ENCODE measurements around the gene WDR5.

The WDR5 gene

DNA sequence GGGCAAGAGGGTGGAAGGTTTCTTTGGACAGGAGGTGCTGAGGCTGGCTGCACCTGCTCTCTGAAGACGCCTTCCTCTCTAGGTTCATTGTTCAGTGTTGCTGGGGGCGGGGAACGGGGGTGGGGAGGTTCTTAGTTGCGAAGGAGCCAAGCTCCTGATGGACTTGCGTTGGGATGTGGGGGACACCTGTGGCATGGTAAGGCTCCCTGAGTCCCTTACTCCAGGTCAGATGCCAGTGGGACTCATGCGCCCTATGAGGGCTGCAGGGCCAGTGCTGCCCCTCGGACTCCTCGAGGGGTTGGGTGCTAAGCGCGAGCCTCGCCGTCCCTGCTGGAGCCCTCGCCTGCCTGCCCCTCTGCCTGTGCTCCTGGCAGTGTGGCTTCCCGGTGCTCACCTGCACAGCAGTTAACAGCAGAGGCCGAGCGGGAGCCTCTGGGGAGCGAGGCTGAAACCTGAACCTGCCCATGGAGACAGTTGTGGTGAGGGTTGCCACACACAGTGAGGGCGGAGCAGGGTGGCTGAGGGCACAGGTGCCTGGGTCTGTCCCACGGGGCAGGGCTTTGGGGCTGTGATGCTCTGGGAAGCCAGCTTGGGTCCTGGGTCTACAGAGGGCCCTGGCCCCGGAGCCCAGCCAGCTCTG lies 23.0 kb downstream of the WDR5 start:
- no peak for DNase-seq (ENCODE audit: low read depth)

DNA sequence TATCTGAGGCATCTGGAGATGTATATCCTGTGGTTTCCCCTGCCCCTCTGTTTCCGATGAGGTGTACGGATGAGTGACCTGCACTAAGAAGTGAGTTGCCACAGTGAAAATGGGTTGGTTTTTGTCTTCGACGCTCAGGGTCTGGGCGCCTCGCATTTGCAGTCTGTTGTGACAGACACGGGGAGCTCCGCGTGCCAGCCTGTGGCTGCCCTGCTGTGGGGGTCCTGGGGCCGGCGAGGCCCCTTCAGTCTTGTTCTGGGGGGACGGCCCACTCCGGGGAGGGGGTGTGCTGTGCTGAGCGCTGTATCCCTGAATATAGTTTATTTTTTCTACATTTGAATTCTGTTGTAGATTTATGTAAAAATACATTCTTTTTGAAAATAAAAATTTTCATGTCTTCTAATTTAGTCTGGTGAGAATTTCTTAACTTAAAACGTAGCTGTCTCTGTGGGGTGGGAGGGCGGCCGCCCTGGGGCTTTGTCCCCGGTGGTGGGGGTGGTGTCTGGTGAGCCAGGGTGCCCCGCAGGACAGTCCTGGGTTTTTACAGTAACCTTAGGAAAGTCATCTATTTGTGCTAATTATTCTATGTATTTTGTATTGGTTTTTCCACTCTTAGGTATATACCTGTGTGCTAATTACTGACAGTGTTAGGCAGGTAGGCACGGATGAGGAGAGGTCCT lies 23.8 kb downstream of the WDR5 start:
- DNase-seq (ENCODE audit: low read depth): no peak

DNA sequence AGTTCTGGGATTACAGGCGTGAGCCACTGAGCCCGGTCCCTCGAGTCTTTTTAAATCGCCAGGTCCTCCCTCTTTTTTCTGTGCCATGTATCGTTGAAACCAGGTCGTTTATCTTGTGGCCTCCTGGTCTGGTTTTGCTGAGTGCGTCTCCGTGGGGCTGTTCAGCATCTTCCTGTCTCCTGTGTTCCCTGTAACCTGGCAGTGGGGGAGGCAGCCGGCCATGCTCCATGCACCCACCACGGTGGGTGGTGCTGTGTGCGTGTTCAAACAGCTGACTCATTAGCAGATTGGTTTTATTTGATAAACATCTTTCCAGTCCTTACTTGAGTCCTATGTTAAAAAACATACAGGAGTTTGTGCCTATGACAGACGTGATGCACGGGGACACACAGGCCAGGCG lies 25.8 kb downstream of the WDR5 start:
- no peak for DNase-seq (ENCODE audit: low read depth)

DNA sequence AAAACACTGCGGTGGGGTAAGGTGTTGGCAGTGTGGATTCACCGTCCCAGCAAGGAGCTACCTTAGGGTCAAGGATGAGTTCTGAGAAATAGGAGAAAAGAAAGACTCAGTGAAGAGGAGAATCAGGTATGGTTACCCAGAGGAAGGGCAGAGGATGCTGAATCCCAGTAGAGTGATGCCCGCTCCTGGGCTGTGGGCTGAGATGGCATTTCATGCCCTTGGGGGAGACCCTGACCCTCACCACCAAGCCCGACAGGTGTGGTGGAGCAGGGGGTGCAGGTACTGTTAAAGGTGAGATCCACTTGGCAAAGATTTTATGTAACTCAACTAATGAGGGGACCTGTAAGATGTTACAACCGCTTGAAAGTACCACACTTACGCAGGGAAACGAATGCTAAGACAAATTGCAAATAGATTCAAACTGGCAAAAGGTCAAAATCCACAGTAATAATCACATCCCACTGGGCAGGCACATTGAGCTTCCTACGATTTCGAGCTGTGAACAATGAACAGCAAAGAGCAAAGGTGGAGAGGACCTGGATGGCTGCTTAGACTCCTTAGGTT lies 26.4 kb downstream of the WDR5 start:
- DNase-seq (ENCODE audit: low read depth): no peak

DNA sequence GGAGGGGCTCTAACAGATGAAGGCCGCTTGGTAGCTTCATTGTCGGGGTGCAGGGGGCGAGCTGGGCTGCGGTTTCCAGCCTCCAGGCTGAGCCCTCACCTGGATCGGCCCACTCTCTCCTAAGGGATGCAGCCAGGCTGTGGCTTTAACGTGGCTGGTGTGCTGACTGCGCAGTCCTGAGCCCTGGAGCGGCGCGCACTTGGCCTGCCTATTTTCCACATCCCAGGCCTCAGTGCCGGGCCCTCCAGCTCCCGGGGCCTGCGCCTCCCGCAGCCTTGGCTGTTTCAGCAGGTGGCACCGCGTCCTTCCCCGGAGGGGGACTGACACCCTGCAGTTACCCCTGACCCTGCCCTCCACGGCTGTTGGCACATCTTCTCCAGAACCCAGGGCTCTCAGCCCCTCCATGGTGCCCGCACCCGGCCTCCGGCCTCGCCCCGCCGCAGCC lies 27.1 kb downstream of the WDR5 start:
- no peak for DNase-seq (ENCODE audit: low read depth)

DNA sequence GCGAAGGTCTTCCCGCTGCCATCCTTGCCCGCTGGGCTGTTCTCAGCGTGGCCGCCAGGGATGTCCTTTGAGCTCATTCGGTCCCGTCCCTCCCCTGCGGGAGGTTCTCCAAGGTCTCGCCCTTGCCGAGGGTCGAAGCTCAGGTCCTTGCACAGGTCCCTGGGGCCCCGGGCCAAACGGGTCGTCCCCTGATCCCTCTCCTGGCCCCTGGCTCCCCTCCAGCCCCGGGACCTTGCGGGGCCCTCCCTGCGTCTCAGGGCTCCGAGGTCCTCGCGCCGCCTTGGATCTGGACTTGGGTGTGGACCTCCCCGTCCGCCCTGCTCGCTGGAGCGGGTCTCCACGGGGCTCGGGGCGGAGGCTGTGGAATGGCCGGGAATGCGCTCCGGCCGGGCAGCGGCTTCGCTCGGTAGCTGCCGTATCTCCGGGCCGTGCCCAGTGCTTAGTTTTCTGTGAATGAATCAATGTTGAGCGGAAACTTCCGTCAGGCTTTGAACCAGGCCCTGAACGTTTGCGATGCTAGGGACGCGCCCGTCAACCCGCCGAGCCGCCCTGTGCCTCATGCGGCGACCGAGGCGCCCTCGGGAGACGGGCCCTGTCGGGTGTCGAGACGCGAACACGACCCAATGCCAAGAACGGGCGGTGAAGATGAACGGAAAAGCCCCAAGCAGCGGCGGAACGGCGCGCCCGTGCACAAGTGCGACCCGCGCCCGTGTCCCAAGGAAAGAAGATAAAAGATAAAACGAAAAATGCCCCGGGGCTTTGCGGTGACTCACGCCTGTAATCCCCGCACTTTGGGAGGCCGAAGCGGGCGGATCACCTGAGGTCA lies 27.7 kb downstream of the WDR5 start:
- peak; percentile 51 for DNase-seq (ENCODE audit: low read depth)

DNA sequence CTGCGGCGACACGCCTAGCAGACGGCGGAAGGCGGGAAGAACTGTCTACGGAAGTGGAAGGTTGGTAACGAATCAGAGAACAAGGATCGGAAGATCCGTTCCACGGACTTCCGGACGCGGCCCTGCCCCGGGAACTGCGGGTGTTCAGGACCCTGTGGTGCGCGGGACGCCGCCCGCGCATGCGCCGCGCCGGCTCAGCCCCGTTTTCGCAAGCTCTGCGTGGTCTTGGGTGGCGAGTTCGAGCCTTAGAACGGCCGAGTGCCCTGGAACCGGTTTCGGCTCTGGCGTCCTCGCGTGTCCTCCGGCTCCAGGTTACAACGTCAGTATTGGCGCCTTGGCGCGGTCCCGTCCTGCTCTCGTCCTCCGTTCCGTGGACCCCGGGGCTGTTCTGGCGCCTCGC lies 29.0 kb downstream of the WDR5 start:
- no peak for DNase-seq (ENCODE audit: low read depth)

DNA sequence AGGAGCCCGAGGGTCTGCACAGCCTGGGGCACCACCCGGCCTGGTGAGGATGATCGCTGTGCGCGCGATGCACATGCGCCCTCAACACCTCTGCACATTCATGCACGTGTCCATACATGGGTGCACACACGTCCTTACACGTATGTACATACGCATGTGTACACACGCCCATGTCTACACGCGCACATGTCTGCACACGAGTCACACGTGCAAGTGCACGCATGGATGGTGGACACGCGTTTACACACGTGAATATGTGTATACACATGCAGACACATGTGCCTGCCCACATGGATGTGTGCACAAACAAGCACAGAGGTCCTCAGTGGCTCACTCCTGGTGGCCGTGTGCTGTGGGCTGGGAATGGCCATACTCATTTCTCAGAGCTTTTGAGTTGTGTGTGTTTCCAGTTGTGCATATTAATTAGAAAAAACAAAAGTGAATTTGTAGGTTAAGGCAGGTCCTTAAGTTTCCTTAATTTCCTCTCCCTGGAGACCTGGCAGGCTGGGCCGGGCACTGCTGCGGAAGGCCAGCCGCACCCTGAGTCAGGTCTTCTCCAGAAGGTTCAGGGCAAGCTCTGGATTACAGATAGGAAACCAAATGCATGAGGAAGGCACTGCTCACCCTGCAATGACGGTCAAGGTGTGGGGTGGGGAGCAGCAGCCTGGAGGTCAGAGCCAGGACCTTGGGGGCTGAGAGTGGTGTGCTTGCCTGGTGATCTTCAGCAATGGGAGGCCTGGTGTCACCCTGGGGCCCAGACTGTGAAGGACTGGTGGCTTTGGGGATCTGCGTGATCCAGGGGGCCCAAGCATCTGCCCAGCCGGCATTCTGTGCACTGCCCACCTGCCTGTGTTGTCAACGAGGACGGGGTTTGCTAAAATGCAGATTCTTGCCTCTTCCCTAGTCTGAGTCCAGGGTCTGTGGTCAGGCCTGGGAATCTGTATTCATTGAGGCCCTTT lies 29.8 kb downstream of the WDR5 start:
- DNase-seq (ENCODE audit: low read depth): no peak

DNA sequence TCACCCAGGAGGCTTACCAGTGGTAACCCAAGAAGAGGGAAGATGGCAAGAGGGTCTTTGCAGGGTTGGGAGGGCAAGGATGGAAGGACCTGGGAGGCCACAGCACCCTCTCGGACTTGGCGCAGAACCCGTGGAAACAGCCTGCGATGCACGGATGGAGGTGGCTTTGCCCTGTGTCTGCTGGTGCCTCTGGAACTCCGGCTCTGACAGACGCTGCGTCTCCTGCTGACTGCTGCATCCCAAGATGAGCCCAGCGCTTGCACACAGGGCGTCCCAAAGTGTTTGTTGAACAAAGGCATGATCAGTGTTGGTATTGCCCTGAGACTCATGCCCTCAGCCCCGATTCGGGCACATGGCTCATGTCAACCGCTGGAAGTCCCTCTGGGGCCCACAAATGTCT lies 30.5 kb downstream of the WDR5 start:
- DNase-seq (ENCODE audit: low read depth): no peak

DNA sequence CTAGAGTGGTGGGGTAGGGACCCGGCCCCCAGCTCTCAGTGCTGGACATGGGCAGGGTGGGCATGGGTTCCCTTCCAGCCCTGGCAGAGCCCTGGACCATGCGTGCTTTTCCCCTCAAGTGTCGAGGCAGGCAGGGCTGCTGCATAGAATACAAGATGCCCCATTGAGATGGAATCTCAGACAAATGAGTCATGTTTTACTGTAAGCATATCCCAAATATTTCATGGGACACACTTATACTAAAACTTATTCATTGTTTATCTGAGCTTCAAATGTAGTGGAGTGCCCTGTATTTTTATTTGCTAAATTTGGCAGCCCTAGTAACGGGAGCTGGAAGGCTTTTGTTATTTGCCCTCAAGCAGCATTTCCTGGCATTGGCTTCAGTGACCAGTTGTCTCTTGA lies 31.6 kb downstream of the WDR5 start:
- no peak for DNase-seq (ENCODE audit: low read depth)

DNA sequence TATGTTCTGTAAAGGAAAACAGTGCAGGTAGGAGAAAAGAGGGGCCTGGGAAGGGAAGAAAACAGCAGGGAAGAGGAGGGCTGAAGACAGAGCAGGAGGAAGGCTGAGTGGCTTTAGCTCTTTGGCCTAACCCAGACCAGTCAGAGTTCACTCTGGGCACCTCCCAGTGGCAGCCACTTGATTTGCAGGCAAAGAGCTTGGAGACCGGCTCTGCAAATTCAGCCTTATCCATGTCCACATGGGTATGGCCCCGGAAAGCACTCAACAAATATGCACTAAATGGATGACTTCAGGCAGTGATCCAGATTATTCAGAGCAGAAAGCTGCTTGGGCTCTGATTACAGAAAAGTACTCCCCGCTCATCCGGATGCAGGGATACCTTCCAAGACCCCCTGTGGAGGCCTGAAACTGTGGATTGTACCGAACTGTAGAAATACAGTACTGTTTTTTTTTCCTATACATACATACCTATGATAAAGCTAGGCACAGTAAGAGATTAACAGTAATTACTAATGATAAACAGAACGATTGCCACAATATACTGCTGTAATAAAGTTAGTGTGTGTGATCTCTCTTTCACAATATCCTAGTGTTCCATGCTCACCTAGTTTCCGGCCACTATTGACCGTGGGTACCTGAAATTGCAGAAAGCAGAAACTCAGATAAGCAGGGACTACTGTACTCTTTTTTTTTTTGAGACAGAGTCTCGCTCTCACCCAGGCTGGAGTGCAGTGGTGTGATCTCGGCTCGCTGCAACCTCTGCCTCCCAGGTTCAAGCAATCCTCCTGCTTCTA lies 33.1 kb downstream of the WDR5 start:
- DNase-seq (ENCODE audit: low read depth): no peak

DNA sequence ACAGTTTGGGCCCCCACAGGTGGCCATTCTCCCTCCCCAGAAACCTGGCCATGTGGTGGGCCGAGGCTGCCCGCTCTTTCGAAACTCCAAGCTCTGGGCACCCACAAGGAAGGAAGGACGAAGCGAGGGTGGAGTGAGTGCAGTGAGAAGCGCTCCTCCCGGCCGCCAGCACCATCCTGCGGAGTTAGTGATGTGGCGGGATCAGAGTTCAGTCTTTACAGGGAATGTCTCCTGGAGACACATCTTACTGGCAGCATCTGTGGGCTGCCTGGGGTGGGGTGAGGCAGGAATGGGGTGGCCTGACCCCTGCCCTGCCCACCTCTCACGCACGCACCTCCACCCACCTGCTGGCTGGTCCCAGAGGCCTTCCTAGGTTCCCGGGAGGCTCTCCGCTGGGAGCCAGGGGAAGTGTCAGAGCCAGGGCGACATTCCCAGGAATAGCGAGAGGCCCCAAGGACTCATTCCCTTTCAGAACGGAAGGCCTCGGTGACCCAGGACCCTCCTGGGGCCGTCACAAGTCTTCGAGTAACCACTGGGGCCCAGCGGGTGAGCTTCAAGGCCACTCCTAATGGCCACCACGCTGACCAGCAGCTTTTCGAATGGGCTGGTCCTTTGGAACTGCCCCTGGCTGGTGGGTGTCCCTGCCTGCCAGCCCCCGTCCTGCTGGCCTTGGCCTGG lies 34.0 kb downstream of the WDR5 start:
- no peak for DNase-seq (ENCODE audit: low read depth)

DNA sequence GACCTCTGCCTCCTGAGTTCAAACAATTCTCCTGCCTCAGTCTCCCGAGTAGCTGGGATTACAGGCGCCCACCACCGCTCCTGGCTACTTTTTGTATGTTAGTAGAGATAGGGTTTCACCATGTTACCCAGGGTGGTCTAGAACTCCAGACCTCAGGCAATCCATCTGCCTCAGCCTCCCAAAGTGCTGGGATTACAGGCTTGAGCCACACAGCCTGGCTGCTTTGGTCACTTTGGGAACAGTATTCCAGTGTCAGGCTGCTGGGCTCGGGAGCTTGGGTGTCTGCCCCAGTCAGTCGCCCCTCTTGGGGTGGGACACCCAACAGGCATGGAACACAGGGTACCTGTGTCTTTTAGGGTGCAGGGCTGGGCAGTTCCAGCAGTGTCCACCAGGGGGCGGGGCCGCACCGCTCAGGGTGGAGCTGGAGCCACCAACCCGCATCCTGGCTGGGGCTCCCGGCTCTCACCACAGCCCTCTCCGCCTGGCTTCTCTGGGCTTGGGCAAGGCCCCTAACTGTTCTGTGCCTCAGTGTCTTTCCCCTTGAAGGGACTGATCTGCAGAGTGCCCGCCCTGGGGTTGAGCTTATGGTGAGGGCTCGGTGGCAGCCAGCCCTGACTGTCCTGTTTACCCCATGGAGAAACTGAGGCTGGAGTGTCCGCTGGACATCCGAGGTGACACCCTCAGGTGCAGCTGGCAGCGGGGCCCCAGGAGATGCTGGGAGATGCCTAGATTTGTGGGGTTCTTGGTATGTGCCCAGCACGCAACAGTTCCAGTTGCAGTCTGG lies 34.8 kb downstream of the WDR5 start:
- no peak for DNase-seq (ENCODE audit: low read depth)

DNA sequence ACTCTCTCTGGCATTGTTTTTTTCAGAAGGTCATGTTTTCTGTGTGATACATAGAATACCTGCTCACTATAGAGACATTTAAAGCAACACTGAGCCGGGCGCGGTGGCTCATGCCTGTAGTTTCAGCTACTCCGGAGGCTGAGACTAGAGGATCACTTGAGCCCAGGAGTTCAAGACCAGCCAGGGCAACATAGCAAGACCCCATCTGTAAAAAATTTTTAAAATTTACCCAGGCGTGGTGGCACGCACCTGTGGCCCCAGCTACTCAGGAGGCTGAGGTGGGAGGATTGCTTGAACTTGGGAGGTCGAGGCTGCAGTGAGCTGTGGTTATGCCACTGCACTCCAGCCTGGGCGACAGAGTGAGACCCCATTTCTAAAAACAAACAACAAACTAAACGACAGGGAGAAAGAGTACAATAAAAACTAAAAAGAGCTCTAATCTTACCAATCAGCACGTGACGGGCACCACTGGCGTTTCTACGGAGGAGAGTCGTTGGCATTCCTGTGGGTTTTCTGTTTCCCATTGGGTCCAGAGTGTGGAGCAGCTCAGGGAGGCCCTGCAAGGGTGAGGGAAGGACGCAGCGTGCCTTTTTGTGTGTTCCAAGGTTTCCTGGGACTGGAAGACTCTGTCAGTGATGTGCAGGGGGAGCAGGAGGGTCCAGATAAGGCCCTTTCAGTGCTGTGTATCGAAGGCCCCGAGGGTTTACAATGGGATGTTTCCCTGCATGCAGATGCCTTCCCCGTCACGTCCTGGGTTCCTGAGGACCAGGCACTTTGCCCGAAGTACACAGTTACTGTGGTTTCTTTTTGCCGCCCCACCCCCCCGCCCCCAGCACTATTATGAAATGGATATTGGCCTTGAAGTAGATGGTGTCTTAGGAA lies 35.7 kb downstream of the WDR5 start:
- DNase-seq (ENCODE audit: low read depth): no peak

DNA sequence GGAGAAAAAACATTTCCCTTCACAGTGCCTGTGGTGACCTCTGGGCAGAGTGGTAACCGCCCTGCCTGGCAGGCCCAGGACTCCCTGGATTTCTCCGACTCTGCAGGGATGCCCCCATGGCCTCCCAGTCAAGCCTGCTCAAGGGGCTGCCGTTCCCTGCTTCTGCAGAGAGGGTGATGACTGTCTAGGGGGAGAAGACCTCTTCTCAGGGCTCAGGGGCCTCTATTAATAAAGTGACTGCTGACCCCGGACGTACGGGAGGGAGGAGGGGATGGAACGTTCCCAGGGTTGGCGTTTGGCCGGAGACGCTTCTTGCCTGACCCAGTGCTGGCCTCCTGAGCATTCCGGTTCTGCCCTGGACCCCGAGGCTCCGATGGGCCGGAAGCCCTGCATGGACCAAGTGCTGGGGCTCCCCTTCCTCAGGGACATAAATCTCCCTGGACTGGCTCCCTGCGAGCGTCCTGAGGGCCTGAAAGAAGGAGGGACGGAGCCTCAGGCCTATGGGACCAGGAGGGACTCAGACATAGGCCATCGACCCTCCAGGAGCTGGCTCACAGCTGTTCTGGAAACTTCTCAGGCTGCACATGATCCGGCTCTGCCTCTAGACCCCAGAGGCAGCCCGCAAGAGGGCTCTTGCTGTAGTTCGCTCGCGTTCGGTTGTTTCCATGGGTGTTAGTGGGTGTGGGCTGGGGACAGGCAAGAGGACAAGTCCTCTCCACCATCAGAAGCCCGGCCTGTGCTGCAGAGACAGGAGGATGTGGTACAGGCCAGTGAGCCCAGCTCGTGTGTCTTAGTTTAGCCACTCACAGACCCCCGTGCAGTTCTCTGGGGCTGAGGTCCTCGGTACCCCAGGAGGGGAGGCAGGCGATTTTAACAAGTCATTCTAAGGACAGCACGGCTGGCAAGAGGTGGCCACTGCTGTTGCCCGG lies 36.6 kb downstream of the WDR5 start:
- no peak for DNase-seq (ENCODE audit: low read depth)

DNA sequence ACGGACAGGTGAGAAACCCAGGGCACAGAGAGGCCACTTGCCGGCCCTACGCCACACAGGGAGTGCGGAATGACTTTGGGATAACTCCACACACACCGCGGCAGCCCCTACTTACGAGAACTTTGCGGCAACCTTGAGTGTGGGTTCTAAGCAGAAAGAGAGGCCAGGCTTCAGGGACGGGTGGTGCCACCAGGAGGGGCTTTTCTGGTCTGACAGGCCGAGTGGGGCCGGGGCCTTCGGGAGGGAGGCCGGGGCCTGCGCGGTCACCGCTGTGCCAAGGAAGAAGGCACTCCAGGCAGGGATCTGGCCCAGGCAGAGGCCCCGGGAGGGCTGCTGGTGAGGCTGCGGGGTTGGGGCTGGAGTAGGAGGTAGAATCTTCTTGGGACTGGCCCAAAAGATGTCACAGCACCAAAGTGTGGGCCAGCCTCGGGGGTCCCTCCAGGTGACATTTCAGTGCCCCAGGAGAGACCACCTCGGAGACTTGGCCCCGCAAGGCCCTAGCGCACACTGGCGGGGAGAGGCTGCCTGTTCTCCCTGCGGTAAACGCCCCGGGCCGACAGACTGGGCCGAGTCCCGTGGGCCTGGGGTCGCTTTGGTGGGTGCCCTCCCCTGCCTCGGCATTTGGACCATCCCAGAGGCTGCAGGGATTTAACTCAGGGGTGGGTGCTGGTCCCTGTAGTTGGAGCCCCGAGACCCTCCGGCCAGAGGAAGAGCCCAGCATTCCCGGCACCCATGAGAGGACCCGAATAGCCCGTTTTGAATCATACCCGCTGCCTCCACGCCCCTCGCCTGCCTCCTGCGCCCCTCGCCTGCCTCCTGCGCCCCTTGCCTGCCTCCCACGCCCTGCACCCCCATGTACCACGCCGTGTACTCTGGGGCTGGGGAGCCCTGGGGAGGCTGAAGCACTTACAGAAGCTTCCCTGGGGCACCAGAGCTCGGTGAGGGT lies 37.5 kb downstream of the WDR5 start:
- DNase-seq (ENCODE audit: low read depth): no peak
